Suprapubic skin (tissue), 4 donors: ENCODE measurements around the gene ESRRG. TPM values are rescaled to one million over a fixed set of nuclear protein-coding genes. Genes with fewer than 3 reads are reported as not detected.

ENCODE experiments used
- DNase-seq, 2 donors: peaks; one replicate each; pipeline ENCODE4 v3.0.0-alpha.2; 2019; ENCODE audit warnings: low spot score in 2 of 2
- H3K27ac ChIP-seq: fragments of 200-600 bp; sonication (generic); one replicate; pipeline ENCODE4 v1.5.1; 2019
- H3K27me3 ChIP-seq: fragments of 200-600 bp; sonication (generic); one replicate; pipeline ENCODE4 v1.5.1; 2019
- H3K36me3 ChIP-seq: fragments of 200-600 bp; sonication (generic); one replicate; pipeline ENCODE4 v1.5.1; 2019
- H3K4me1 ChIP-seq: fragments of 200-600 bp; sonication (generic); one replicate; pipeline ENCODE4 v1.5.1; 2019
- H3K4me3 ChIP-seq: fragments of 200-600 bp; sonication (generic); one replicate; pipeline ENCODE4 v1.5.1; 2019; ENCODE audit warnings: mild to moderate bottlenecking
- H3K9me3 ChIP-seq: fragments of 200-600 bp; sonication (generic); one replicate; pipeline ENCODE4 v1.5.1; 2019
- EP300 ChIP-seq: sonication (generic); formaldehyde crosslinking; IDR thresholded peaks from one replicate; pipeline ENCODE4 v1.6.1; 2017; ENCODE audit warnings: antibody characterized with exemption
- POLR2A ChIP-seq, 2 donors: fragments of 450-650 bp; IDR thresholded peaks; one replicate each; pipeline ENCODE4 v1.6.1; 2017; ENCODE audit warnings: antibody characterized with exemption in 2 of 2, mild to moderate bottlenecking in 2 of 2, moderate library complexity in 2 of 2
- POLR2AphosphoS5 ChIP-seq, 3 donors: sonication (generic); formaldehyde crosslinking; IDR thresholded peaks; one replicate each; pipeline ENCODE4 v1.6.1; 2017; ENCODE audit warnings: antibody characterized with exemption in 3 of 3
- WGBS: methylation state at CpG from one replicate; pipeline ENCODE4 v1.1.5; 2018; 5-methylcytosine and 5-hydroxymethylcytosine counted together
- total RNA-seq, 4 donors: library from RNA; depleted of rRNA; stranded (reverse); fragments of >200 nt; gene quantifications; one replicate each; pipeline ENCODE4 v1.1.0, GENCODE V29; 2016
- TF ChIP-seq, protein P1 (sequence below), 2 donors: fragments of 200-600 bp in 1 of 2; fragments of 450-650 bp in 1 of 2; sonication (generic) in 1 of 2; IDR thresholded peaks; one replicate each; pipeline ENCODE4 v1.5.1; 2016 to 2019; ENCODE audit warnings: antibody characterized with exemption in 2 of 2, mild to moderate bottlenecking in 1 of 2, moderate library complexity in 1 of 2

Gene ESRRG
- total RNA-seq, 4 donors from 2014 or later: 2.8 to 10.1 (median 4.6) TPM

- Histone ChIP-seq H3K4me3 (no peak overlapping the region), H3K4me1 (no peaks in the 10 kb centered on the region), H3K27me3 (no peaks in the 10 kb centered on the region), H3K36me3 (no peaks in the 10 kb centered on the region), H3K27ac (no peak overlapping the region), H3K9me3 (no peaks in the 10 kb centered on the region)
- 81% methylated on average over 1 of the region's 1 CpG for WGBS
- TF ChIP-seq EP300 (no peak), POLR2A (IDR thresholded peaks at IDR 0.05) (no peak), POLR2AphosphoS5 (IDR thresholded peaks at IDR 0.05) (no peak)
- TF ChIP-seq, protein P1, sequence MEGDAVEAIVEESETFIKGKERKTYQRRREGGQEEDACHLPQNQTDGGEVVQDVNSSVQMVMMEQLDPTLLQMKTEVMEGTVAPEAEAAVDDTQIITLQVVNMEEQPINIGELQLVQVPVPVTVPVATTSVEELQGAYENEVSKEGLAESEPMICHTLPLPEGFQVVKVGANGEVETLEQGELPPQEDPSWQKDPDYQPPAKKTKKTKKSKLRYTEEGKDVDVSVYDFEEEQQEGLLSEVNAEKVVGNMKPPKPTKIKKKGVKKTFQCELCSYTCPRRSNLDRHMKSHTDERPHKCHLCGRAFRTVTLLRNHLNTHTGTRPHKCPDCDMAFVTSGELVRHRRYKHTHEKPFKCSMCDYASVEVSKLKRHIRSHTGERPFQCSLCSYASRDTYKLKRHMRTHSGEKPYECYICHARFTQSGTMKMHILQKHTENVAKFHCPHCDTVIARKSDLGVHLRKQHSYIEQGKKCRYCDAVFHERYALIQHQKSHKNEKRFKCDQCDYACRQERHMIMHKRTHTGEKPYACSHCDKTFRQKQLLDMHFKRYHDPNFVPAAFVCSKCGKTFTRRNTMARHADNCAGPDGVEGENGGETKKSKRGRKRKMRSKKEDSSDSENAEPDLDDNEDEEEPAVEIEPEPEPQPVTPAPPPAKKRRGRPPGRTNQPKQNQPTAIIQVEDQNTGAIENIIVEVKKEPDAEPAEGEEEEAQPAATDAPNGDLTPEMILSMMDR (IDR thresholded peaks at IDR 0.05): no peak
- no peak for DNase-seq
Measured at GRCh38 chr1:216476341-216476740, 246.9 kb downstream of the ESRRG start.

DNA sequence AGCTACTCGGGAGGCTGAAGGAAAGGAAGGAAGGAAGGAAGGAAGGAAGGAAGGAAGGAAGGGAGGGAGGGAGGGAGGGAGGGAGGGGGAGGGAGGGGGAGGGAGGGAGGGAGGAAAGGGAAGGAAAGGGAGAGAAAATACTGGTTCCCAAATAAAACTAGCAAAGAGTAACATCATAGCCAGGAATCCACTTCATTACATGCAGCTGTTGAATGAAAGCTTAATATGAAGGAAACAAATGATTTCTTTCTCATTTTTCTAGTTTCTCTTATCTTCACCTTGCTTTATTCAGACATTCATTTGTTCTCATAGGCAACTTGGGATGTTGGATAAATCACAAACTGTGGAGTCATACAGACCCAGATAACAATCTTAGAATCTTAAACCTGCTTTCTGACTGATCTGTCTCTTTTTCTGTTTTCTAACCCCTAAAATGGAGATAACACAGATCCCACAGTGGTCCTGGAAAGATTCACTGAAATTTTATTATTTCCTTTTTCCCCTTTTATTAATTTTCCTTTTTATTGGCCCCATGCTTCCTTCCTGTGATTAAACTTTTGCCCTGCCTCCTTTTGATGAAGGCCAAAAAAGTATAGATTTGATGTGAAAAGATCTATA is 247.5 kb downstream of the ESRRG start:
- no peak for DNase-seq
- H3K27ac ChIP-seq: no peak overlapping the region
- H3K4me3 ChIP-seq: no peak overlapping the region
- no peaks in the 10 kb centered on the region for H3K27me3 ChIP-seq
- no peaks in the 10 kb centered on the region for H3K9me3 ChIP-seq
- WGBS: 80% methylated on average over 1 of the region's 1 CpG
- H3K36me3 ChIP-seq: no peaks in the 10 kb centered on the region
- no peak for TF ChIP-seq EP300
- TF ChIP-seq, protein P1 (IDR thresholded peaks at IDR 0.05): no peak
- TF ChIP-seq POLR2A (IDR thresholded peaks at IDR 0.05): no peak
- TF ChIP-seq POLR2AphosphoS5 (IDR thresholded peaks at IDR 0.05): no peak
- H3K4me1 ChIP-seq: no peaks in the 10 kb centered on the region

GRCh38 chr1:216466162-216466801 is 256.9 kb downstream of the ESRRG start:
- Histone ChIP-seq H3K9me3 (no peaks in the 10 kb centered on the region), H3K27ac (no peak overlapping the region), H3K4me3 (no peak overlapping the region), H3K4me1 (no peaks in the 10 kb centered on the region), H3K27me3 (no peaks in the 10 kb centered on the region), H3K36me3 (no peaks in the 10 kb centered on the region)
- TF ChIP-seq, protein P1 (IDR thresholded peaks at IDR 0.05): no peak
- TF ChIP-seq EP300 (no peak), POLR2A (IDR thresholded peaks at IDR 0.05) (no peak), POLR2AphosphoS5 (IDR thresholded peaks at IDR 0.05) (no peak)
- 58% methylated on average over 3 of the region's 3 CpGs for WGBS
- no peak for DNase-seq

DNA sequence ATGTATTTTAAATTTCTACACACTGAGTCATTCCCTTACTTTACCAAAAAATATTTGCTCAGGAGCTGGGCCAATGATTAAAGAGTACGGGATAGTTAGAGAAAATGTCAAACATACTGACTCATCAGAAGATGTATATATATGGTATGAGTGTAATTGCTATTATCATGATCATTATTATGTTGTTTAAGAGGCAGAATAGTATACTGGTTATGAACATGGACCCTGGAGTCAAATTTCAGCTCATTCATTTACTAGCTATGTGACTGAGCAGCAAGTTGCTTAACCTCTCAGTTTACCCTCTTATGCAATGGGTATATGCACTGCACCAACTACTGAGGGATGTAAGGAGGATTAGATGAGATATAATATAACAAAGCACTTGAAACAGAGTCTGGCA is 258.7 kb downstream of the ESRRG start:
- Histone ChIP-seq H3K4me1 (no peaks in the 10 kb centered on the region), H3K4me3 (no peak overlapping the region), H3K9me3 (no peaks in the 10 kb centered on the region), H3K36me3 (no peaks in the 10 kb centered on the region), H3K27me3 (no peaks in the 10 kb centered on the region), H3K27ac (no peak overlapping the region)
- no peak for DNase-seq
- WGBS: 39% methylated on average over 1 of the region's 1 CpG
- TF ChIP-seq EP300 (no peak), POLR2AphosphoS5 (IDR thresholded peaks at IDR 0.05) (no peak)

DNA sequence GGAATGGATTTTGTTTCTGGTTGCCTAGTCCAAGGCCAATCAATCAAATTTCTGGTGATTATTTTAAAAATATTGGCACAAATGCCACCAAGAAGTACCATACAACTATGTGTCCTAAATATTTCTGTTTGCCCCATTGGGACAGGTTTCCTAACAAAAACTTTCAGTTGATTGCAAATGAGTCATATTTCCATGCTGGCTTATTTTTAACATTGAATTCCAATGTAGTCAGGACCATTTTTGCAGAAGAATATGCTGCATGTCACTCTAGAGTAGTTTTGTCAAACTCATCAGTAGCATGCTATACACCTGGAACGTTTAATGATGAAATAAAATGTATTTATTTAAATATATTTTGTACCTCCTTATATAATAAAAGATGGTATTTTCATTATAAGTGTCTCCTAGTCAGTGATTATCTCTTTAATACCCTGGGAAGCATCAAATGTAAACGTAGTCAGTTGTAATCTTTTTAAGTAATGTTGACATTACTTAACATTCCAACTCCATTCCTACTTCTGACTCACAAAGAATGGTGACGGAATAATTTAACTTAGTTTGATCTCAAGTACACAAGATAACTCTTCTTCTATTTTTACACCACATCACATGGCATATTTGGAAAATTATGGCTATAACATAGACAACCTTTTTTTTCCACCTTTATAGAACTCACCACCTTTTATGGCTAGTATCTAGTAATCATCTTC is 261.0 kb downstream of the ESRRG start:
- no peak overlapping the region for H3K4me3 ChIP-seq
- TF ChIP-seq, protein P1 (IDR thresholded peaks at IDR 0.05): no peak
- no peak for TF ChIP-seq POLR2A (IDR thresholded peaks at IDR 0.05)
- no peak for TF ChIP-seq POLR2AphosphoS5 (IDR thresholded peaks at IDR 0.05)
- no peak for TF ChIP-seq EP300
- 58% methylated on average over 3 of the region's 3 CpGs for WGBS
- DNase-seq: no peak
- no peaks in the 10 kb centered on the region for H3K36me3 ChIP-seq
- H3K27ac ChIP-seq: no peak overlapping the region
- no peaks in the 10 kb centered on the region for H3K27me3 ChIP-seq
- H3K4me1 ChIP-seq: no peaks in the 10 kb centered on the region
- no peaks in the 10 kb centered on the region for H3K9me3 ChIP-seq
